ENCODE data around the gene VTI1A. TPM values are rescaled to one million over a fixed set of nuclear protein-coding genes. Genes with fewer than 3 reads are reported as not detected.

The VTI1A gene
- polyA plus RNA-seq, 1 of the 3 experiments (the other 2 are of a cell fraction) = 8.3 TPM

DNA sequence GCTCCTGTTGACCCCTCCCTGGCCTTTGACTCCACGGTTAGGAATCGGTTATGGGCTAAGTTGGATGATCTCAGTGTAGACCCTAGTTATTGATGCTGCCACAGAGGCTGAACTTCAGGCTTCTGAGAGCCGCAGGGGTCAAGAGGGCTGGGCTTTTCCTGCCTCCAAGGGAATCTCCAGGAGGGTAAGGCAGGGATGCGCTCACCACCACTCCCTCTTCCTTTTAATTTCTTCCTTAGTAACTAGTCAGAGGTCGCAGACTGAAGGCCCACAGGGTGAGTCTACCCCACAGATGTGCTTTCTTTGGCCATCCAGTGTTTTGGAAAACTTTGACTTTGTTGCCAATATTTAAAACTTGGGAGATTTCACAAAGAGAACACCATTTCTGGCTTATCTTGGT is 352.0 kb downstream of the VTI1A start:
- Histone ChIP-seq H3K79me2 (ENCODE audit: insufficient read depth) (no peaks in the 10 kb centered on the region), H3K36me3 (replicated peaks in 1 of 2; ENCODE audit: control insufficient read depth in 1 of 2, insufficient read depth in 2 of 2, low read length in 1 of 2) (no peaks in the 10 kb centered on the region), H3F3A (replicated peaks; ENCODE audit: insufficient read depth) (peaks cover 3% of the 10 kb centered on the region), H3K4me3 (ENCODE audit: low read depth in 2 of 2, low read length in 1 of 2) (no peak overlapping the region), H3K4me2 (no peak overlapping the region), H3K9me3 (no peaks in the 10 kb centered on the region), H4K20me1 (ENCODE audit: insufficient read depth) (no peaks in the 10 kb centered on the region), H3K27me3 (ENCODE audit: insufficient read depth) (no peaks in the 10 kb centered on the region), H3K9ac (no peak overlapping the region), H3K9me2 (no peaks in the 10 kb centered on the region), H3K27ac (ENCODE audit: low read depth in 2 of 2, low read length in 1 of 2) (no peak overlapping the region), H3K4me1 (ENCODE audit: control insufficient read depth in 1 of 2, insufficient read depth in 2 of 2, low read depth in 1 of 2, low read length in 1 of 2) (peaks cover 0 to 3% of the 10 kb centered on the region in 2 experiments; a peak in 1 of 4 replicates), H2AFZ (ENCODE audit: low read depth) (no peak overlapping the region)
- no peak for TF ChIP-seq EZH2phosphoT487 (IDR thresholded peaks at IDR 0.05; ENCODE audit: borderline replicate concordance, low read depth)
- TF ChIP-seq TAF1 (IDR thresholded peaks at IDR 0.05; ENCODE audit: borderline replicate concordance, low read depth, low read length) = no peak
- no peak for TF ChIP-seq RAD21 (IDR thresholded peaks at IDR 0.05; ENCODE audit: low read length)
- TF ChIP-seq CHD2 (IDR thresholded peaks at IDR 0.05; ENCODE audit: low read length, partially characterized antibody) = no peak
- TF ChIP-seq ELF1 (IDR thresholded peaks at IDR 0.05) = no peak
- TF ChIP-seq NFIC (IDR thresholded peaks at IDR 0.05; ENCODE audit: borderline replicate concordance) = no peak
- no peak for TF ChIP-seq PBX3 (IDR thresholded peaks at IDR 0.05)
- DNase-seq = no peak
- CTCF ChIA-PET = no interaction called here
- POLR2A ChIA-PET = no interaction called here
- 98% methylated on average over 3 of the region's 5 CpGs for WGBS (ENCODE audit: low lambda C conversion rate)

- no peak overlapping the region for H3K9ac ChIP-seq
- H3K79me2 ChIP-seq (ENCODE audit: insufficient read depth) = no peaks in the 10 kb centered on the region
- H3K36me3 ChIP-seq (replicated peaks in 1 of 2; ENCODE audit: control insufficient read depth in 1 of 2, insufficient read depth in 2 of 2, low read length in 1 of 2) = no peaks in the 10 kb centered on the region
- H2AFZ ChIP-seq (ENCODE audit: low read depth) = no peak overlapping the region
- H3K27me3 ChIP-seq (ENCODE audit: insufficient read depth) = no peaks in the 10 kb centered on the region
- no peak overlapping the region for H3K4me3 ChIP-seq (ENCODE audit: low read depth in 2 of 2, low read length in 1 of 2)
- WGBS (ENCODE audit: low lambda C conversion rate) = 92% methylated on average over 8 of the region's 8 CpGs
- H3K9me3 ChIP-seq = no peaks in the 10 kb centered on the region
- POLR2A ChIA-PET = no interaction called here
- H3K4me1 ChIP-seq (ENCODE audit: control insufficient read depth in 1 of 2, insufficient read depth in 2 of 2, low read depth in 1 of 2, low read length in 1 of 2) = peaks cover 0 to 8% of the 10 kb centered on the region in 2 experiments; a peak in 1 of 4 replicates
- peaks cover 3% of the 10 kb centered on the region for H3F3A ChIP-seq (replicated peaks; ENCODE audit: insufficient read depth)
- H3K4me2 ChIP-seq = no peak overlapping the region
- DNase-seq = no peak
- no peaks in the 10 kb centered on the region for H4K20me1 ChIP-seq (ENCODE audit: insufficient read depth)
- H3K27ac ChIP-seq (ENCODE audit: low read depth in 2 of 2, low read length in 1 of 2) = no peak overlapping the region
- CTCF ChIA-PET = no interaction called here
- H3K9me2 ChIP-seq = no peaks in the 10 kb centered on the region
- TF ChIP-seq GABPA (IDR thresholded peaks at IDR 0.05; ENCODE audit: low read depth) (no peak), NRF1 (IDR thresholded peaks at IDR 0.05; ENCODE audit: low read depth, low read length) (no peak), USF1 (IDR thresholded peaks at IDR 0.05; ENCODE audit: borderline replicate concordance, low read depth) (no peak), CHD2 (IDR thresholded peaks at IDR 0.05; ENCODE audit: low read length, partially characterized antibody) (no peak), TAF1 (IDR thresholded peaks at IDR 0.05; ENCODE audit: borderline replicate concordance, low read depth, low read length) (no peak), FOXJ3 (CRISPR knock-in tag; IDR thresholded peaks at IDR 0.05) (no peak), SIN3A (IDR thresholded peaks at IDR 0.05; ENCODE audit: borderline replicate concordance, low read depth, low read length) (no peak), SMC3 (IDR thresholded peaks at IDR 0.05; ENCODE audit: low read depth, low read length) (no peak), YY1 (IDR thresholded peaks at IDR 0.05; ENCODE audit: low read depth) (no peak), PBX3 (IDR thresholded peaks at IDR 0.05) (no peak), ELF1 (IDR thresholded peaks at IDR 0.05) (no peak), REST (IDR thresholded peaks at IDR 0.05; ENCODE audit: low read depth, low read length) (no peak), NFIC (IDR thresholded peaks at IDR 0.05; ENCODE audit: borderline replicate concordance) (no peak), RFX5 (IDR thresholded peaks at IDR 0.05; ENCODE audit: low read length) (no peak), GATA2 (CRISPR knock-in tag; IDR thresholded peaks at IDR 0.05) (no peak), EP300 (IDR thresholded peaks at IDR 0.05; ENCODE audit: borderline replicate concordance in 1 of 2, low read depth in 1 of 2, low read length in 1 of 2) (no peak)
- TF ChIP-seq, protein P1, sequence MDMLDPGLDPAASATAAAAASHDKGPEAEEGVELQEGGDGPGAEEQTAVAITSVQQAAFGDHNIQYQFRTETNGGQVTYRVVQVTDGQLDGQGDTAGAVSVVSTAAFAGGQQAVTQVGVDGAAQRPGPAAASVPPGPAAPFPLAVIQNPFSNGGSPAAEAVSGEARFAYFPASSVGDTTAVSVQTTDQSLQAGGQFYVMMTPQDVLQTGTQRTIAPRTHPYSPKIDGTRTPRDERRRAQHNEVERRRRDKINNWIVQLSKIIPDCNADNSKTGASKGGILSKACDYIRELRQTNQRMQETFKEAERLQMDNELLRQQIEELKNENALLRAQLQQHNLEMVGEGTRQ (IDR thresholded peaks at IDR 0.05; ENCODE audit: borderline replicate concordance, low read depth, low read length) = no peak
These were observed 352.9 kb downstream of the VTI1A start for GRCh38 chr10:112799726-112800510.
